Inferior parietal cortex (tissue), 1 donor: ENCODE data around the gene LIX1L.
A peak's percentile ranks its signal among the peaks of the same experiment; 100 is the strongest.
"Not testable (repeated sequence)": the region's sequence is repeated elsewhere in the genome, so short reads cannot be mapped to it uniquely, and the experiment has no call there.

Experiments used
- DNase-seq: peaks from one replicate; pipeline ENCODE4 v3.0.0-alpha.2; 2016; ENCODE audit errors: extremely low spot score

The LIX1L gene

DNA sequence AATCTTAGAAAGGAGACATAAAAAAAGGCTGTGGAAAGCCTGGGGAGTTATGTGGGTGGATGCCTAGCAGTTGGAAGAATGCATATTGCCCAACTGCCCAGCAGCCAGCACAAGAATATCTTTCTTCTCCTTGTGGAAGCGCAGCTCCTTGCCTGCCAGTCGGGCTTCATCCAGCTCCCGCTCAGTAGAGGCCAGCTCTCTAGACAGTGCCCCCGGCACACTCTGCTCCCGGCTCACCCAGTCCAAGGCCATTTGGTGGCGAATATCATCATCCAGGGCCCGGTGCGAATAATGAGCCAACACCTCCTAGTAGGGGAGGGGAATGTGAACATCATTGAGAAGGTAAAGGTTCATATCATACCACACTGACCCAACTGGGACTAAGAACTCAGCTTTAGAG, 21.6 kb downstream of the LIX1L start:
- no peak for DNase-seq

DNA sequence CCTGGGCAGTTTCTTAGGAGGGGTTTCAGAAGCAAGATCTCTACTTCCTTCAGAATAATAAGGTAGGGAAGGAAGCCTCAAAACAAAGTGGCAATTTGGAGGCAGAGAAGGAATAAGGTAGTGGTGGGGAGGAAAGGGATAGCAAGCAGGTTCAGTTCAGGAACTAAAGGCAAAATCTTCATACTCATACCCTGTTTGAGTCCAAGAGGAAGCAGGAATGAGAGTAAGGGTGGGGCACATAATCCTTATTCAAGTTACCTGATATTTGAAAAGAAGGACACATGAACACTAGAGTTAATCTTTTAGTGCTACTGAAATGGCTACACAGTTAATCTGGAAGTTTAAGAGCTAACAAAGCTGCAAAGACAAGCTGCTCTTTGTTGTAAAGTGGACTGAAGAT, 22.1 kb downstream of the LIX1L start:
- no peak for DNase-seq

DNA sequence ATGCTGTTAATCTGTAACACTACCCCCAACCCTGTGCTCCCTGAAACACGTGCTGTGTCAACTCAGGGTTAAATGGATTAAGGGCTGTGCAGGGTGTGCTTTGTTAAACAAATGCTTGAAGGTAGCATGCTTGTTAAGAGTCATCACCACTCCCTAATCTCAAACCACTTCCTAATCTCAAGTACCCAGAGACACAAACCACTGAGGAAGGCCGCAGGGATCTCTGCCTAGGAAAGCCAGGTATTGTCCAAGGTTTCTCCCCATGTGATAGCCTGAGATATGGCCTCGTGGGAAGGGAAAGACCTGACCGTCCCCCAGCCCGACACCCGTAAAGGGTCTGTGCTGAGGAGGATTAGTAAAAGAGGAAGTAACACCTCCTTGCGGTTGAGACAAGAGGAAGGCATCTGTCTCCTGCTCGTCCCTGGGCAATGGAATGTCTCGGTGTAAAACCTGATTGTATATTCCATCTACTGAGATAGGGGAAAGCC, 25.3 kb downstream of the LIX1L start:
- not testable (repeated sequence) for DNase-seq

DNA sequence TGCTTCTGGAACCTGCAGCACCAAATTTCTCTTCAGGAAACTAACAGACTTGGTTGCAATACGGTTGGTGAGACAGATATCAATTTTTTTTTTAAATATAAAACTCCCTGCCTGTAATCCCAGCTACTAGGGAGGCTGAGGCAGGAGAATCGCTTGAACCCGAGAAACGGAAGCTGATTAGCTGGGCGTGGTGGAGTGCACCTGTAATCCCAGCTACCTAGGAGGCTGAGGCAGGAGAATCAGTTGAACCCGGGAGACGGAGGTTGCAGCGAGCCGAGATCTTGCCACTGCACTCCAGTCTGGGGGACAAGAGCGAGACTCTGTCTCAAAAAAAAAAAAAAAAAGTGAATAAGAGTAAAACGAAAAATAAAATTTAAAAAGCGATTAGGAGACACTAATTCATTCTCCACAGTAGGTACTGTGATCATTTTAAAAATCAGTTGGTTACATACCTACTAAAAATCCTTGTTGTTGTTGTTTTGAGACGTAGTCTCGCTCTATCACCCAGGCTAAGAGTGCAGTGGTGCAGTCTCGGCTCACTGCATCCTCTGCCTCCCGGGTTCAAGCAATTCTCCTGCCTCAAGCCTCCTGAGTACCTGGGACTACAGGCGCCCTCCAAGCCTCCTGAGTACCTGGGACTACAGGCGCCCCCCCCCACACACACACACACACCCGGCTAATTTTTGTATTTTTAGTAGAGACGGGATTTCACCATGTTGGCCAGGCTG, 29.7 kb downstream of the LIX1L start:
- no peak for DNase-seq

DNA sequence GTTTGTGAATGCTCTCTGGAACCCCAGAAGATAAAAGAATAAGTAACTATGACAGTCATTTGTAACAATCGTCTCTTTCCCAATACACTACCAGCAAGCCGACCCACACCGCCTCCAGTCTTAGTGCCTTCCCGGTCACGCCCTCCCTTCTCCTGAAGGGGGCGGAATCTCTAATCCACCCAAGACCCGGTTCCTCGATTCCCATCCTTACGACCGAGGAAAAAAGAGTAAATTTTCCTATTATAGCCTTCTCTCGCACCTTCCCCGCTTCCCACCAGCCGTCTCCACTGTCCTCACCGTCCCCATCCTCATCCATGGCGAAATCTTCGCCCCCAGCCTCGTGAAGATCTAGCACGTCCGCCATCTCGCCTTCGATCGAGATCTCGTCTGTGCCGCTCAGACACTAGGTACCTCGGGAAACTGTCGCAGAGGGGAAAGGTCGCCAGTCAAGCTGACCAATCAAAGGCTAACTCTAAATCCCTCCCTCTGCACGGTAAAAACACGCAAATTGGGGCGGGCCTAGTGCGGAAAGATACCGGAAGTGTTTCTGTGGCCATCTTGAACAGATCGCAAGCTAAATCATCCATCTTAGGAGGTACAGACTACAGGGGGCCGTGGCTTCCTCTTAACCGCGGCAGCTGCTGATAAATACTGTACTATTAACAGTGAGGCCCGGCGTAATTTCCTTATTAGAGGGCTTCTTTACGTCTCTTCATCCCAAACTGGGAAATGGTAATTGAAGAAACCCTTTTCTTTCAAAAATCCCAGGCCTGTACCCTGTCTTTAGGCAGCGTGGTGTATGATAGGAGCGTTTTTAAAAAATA, 30.5 kb downstream of the LIX1L start, which contains the start of gene RBM8A:
Gene RBM8A, minus strand, starts transcription at position 422 of the 824 bp plus-strand sequence. Its CDS starts 58 bp downstream, at position 364.
- DNase-seq: peak; percentile 99

DNA sequence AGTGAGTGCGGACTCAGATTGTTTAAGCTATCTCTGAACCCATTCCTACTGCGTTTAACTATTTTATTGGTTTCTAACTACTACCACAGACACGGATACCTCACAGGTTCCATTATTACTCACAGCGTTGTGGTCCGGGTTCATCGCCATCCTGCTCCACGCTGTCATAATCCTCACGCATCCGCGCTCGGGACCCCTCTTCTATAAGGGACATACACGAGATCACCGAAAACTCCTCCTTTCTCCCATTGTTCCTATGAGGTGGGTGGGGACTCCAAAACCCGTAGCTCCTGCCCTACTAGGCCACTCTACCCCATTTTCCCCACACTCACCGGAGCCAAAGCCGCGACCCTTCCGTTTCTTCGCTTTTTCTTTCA, 31.1 kb downstream of the LIX1L start:
- DNase-seq: no peak

DNA sequence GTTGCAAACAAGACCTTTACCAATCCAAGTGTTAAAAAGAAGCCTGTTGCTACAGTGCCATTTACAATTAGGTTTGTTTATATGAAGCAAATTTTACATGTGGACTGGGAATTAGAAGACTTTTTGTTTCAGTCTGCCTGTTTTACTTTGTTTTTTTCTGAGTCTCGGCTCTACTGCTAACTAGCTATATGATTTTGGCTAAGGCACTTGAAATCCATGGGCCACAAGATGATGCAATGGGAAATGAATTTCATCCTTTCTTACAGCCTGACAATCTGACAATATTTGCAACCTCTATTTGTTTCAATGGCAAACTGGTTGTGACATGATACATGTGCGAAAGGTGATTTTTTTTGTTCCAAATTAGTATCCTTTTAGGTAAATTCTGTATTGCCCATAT, 35.6 kb downstream of the LIX1L start:
- no peak for DNase-seq

DNA sequence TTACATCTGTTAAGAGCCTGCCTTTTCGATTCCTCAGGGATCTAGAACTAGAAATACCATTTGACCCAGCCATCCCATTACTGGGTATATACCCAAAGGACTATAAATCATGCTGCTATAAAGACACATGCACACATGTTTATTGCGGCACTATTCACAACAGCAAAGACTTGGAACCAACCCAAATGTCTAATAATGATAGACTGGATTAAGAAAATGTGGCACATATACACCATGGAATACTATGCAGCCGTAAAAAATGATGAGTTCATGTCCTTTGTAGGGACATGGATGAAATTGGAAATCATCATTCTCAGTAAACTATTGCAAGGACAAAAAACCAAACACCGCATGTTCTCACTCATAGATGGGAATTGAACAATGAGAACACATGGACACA, 37.5 kb downstream of the LIX1L start:
- not testable (repeated sequence) for DNase-seq

DNA sequence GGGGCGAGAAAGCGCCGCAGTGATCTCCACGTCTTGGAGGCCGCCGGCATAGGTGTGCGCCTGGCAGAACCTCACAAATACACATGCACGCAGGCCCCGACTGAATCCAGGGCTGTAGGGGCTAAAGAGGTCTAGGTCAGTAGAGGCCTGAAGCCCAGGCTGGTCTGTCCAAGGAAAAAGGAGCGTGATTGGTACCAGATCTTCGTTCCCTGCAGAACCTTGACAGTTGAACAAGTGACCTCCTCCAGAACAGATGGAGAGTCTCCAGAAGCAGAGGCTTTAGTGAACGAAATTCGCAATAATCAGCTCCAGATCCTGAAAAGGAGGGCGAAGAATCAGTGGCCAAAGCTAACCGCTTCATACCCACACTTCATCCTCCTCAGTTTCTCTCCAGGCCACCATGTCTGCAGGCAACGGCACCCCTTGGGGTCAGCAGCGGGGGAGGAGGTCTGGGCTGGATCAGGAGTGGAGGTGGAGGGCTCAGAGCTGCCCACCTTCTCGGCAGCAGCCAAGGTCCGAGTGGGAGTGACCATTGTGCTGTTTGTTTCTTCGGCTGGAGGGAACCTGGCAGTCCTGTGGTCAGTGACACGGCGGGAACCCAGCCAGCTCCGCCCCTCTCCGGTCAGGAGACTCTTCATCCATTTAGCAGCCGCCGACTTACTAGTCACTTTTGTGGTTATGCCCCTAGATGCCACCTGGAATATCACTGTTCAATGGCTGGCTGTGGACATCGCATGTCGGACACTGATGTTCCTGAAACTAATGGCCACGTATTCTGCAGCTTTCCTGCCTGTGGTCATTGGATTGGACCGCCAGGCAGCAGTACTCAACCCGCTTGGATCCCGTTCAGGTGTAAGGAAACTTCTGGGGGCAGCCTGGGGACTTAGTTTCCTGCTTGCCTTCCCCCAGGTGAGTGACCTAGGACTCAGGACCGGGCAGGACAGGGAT, 38.6 kb downstream of the LIX1L start:
- DNase-seq: no peak

DNA sequence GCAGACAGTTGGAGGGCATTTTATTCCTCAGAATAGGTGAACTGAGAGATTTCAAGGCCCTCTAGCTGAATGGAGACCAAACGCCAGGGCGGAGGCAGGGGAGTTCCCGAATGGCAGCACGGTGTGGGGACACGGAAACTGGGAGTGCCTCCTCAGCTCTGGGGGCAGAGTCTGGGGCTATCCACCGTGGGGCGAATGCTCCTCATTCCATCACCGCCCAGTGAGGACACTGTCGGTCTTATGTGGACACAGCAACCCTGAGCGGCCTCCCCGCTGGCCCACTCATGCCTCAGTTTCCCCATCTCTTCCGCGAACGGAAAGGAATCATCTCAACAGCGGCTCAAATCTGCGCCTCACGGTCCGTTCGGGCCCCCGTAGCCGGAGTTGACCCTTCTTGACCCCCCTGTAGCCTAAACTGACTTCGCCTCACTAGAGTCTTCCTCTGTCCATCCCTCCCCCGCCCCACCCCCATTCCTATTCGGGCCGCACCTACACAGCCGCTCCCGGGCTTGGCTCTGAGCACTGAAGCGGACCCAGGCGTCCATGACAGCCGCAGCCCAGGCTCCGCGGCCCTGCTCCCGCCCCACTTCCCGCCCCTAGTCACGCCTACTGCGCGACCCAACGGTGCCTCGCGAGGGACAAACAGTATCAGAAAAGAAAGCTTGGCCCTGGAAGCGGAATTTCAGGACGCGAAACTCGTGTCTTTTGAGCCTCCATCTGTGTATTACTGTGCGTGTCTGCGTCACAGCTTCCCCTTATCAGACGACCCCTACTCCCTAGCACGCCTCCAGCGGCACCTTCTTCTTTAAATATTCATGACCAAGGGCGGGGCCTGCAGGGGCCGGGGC, 39.4 kb downstream of the LIX1L start, which contains the start of gene PEX11B:
Gene PEX11B, minus strand, starts transcription at position 574 of the 848 bp plus-strand sequence. Its CDS starts 29 bp downstream, at position 545.
- DNase-seq: peak; percentile 92

DNA sequence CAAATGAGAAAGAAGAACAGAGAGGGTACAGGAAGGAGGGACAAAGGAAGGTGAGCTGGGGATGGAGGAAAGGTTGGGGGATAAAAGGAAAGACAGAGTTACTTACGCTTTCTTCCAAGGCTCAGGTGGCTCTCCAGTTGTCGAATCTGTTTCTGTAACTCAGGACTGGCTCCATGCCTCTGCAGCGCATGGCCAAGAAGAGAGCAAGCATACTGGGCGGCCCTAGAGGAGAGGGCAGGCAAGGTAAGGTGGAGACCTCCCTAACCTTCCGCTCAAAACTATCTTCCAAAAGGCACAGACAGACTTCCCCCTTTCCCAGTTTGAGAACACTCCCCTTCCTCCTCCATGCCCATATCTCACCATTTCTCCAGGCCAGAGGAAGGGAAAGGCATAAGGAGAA, 40.2 kb downstream of the LIX1L start:
- no peak for DNase-seq

DNA sequence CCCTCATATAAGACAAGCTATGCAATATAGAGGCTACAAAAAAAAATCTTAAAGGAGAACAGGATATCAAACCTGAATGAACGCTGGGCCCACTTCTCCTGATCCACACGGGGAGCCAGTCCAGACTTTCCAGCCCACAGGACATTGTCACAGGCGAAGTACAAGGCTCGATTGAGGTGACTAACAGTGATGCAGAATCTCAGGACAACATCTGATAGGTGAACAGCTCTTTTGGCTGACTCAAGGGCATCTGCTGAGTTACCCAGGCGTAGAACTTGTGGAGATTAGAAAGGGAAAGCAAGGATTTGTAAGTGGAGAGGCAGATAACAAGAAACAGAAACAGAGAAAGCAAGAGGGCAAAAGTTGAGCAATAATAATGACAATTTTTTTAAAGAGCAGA, 41.1 kb downstream of the LIX1L start:
- no peak for DNase-seq

DNA sequence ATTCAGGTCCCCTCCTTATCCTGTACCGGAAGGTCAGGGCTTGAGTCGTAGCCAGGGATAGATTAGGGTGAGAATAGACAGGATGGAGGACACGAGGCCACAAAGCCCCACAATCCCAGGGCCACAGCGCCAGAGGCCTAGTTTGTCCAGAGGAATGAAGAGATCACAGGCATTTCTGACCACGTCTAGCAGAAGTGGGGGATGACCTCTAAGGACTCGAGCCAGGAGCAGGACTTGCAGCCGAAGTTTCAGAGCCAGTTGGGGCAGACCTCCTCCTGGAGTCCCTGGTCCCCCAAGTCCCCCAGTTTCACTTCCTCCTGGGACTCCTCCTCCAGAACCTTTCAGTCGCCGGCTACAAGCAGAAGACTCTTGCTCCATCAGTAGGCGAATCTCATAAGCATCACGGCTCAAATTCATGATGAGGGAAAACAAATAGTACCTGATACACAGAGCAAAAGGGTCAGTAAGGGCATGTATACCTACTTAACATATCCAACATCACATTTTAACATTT, 45.6 kb downstream of the LIX1L start:
- DNase-seq: no peak

DNA sequence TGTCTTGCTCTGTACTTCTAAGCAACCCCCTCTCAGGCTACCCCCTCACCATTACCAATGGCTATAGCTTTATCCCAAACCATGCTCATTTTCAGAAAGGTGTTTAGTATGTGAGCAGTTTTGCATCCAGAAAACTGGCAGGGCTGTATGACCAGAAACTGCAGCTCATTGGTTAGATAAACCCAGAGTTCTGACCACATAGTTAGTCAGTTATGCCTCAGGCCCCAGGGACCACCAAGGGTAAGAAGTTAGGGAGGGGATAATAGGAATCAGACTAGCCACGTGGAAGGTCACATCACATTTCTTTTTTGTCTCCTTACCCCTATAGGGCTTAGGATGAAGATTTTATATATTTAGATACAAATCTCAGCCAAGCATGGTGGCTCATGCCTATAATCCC, 49.2 kb downstream of the LIX1L start:
- DNase-seq: no peak

DNA sequence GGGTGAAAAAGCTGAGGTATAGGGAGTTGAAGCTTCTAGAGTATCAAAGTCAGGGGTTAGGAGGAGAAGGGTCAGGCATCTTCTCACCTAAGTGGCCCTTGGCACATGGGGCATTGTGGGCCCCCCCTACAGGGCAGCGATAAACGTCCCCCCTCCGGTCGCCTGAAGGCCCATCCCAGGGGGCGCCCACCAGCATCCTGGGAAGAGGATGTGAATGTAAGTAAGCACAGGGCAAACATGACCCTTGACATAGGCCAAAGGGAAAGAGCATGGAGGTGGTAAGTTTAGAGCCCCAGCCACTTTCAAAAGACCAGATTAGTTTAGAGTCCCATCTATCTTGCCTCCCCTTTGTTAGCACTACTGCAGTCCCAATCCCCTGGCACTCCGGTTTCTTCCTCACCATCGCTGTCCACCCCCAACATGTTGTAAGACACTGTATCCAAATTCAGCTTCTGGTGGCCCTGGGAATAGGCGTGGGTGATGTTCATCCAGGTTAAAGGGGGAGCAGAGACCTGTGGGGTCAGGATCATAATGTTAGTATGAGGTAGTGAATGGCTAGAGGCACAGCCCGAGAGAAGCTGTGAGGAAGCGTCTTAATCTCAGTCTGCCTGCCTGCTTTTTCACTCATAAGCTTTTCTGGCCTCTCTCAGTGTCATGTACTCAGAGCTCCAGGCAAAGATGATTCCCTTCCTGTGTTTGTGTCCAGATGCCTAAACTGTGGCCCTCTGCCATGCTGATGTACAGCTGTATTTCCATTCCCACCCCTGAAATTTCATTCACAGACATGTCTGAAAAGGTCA, 50.7 kb downstream of the LIX1L start:
- DNase-seq: no peak

DNA sequence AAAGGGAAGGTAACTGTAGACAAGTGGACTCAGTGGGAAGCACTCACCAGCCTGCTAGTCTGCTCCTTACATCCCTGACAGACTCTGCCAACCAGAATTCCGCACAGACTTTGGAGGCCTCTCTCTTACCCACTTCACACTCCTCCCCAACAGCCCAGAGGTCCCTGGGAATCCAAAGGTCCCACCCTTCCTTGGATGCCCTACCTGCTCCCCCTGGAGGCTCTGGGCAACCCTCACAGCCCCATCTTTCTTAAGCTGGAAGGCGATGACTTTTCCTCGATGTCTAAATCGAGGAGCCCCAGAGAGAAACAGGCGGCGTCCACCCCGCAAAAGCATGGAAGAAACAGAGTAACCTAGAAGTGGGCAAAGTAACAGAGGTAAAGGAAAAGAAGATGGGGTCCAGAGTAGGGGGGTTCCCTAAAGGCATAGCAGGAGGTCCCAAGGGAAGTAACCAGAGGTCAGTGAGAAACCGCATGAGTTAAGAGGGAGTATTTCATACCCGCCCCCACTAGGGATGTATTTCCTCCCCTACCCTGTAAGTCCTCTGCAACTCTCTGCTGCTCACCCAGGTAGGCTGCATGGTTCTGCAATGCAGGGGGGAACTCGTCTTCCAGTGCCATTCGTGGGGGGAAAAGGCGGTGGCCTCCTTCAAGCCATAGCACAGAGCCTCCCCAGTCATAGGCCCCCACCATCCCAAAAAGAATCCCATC, 56.4 kb downstream of the LIX1L start:
- no peak for DNase-seq

DNA sequence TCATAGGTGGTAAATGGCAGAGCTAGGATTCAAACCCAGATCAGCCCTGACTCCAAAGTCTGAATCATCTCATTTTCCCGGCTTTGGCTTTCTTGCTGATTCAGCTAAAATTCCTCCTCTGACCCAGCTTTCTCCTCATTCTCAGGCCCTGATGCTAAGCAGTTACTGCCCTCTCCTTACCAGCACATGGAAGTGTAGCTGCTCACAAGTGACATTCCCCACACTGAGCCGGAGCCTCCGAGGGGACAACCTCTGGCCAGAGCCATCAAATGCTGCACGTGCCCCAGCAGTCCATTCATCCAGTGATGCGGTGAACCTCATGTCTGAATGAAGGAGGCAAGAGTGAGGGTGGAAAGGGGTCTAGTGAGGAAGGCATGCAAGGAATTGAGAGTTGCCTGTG, 59.1 kb downstream of the LIX1L start:
- DNase-seq: no peak

DNA sequence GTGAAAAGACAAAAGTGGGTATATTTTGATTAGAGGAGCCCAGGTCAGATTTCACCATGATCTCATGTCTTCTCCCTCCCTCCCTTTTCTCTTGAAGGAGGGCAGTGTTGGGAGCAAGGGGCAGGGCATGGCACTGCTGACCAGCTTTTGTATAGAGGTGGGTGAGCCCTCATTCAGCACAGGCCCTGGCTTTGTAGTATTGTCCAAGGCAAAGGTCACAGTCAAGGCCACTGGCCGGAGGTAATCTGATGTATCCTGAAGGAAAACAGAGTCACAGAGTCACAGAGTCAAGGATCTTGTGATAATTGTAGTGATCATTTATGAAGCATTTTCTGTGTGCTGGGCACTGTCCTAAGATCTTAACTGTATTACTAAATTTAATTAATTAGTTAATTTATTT, 59.8 kb downstream of the LIX1L start:
- DNase-seq: no peak

DNA sequence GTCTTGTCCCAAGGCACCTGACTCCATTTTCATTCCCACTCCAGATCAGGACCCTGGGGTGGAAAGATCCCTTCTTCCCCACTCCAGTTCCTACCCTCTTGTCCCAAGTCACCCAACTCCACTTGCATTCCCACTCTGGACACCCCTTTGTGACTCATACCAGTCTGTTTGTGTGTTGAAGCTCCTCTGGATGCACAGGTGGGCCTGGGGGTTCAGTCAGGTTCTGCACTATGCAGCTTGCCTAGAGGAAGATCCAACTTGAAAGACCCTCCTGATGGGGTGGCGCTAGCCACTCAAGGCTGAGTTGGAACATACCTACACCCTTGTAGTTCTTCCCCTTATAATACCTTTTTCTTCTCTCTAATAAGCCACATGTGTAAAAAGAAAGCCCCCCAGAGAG, 62.3 kb downstream of the LIX1L start:
- no peak for DNase-seq
